Fibroblast of lung (primary cell): ENCODE data around the gene ASRGL1.

Experiments
- CTCF ChIP-seq, 2 donors: IDR thresholded peaks in 1 of 2; conservative IDR thresholded peaks in 1 of 2; 1 replicate in 1 of 2; 2 replicates in 1 of 2; pipeline ENCODE4 v1.5.1; 2011 to 2012; ENCODE audit warnings: low read length in 2 of 2, control low read depth in 1 of 2, inconsistent platforms in 1 of 2, low read depth in 1 of 2, mild to moderate bottlenecking in 1 of 2
- EZH2 ChIP-seq: IDR thresholded peaks from 2 replicates; pipeline ENCODE4 v1.5.1; 2012; ENCODE audit warnings: low read length, control low read depth, mild to moderate bottlenecking; ENCODE audit errors: missing control alignments

- TF ChIP-seq CTCF (conservative IDR thresholded peaks at IDR 0.05 in 1 of 2, IDR thresholded peaks at IDR 0.05 in 1 of 2; ENCODE audit: low read depth in 1 of 2, low read length in 2 of 2) (no peak), EZH2 (no peak)
Observed at GRCh38 chr11:62399172-62399877, 62.1 kb downstream of the ASRGL1 start.
